Thyroid gland (tissue), 4 donors: ENCODE results near the gene XBP1. TPM values are rescaled to one million over a fixed set of nuclear protein-coding genes. Genes with fewer than 3 reads are reported as not detected.
A peak's percentile ranks its signal among the peaks of the same experiment; 100 is the strongest.

Experiments
- DNase-seq, 2 donors: peaks; one replicate each; pipeline ENCODE4 v3.0.0-alpha.2; 2019
- H3K27ac ChIP-seq, 3 donors: fragments of 200-600 bp; sonication (generic); 1 replicate in 2 of 3; 2 replicates in 1 of 3; pipeline ENCODE4 v1.5.1; 2016 to 2019; ENCODE audit warnings: mild to moderate bottlenecking in 1 of 3, moderate library complexity in 1 of 3
- H3K27me3 ChIP-seq: fragments of 200-600 bp; sonication (generic); one replicate; pipeline ENCODE4 v1.5.1; 2019
- H3K36me3 ChIP-seq, 2 donors: fragments of 200-600 bp; sonication (generic); one replicate each; pipeline ENCODE4 v1.5.1; 2016 to 2019
- H3K4me1 ChIP-seq, 2 donors: fragments of 200-600 bp; sonication (generic); one replicate each; pipeline ENCODE4 v1.5.1; 2017 to 2019
- H3K4me3 ChIP-seq, 3 donors: fragments of 200-600 bp; sonication (generic); replicated peaks in 1 of 3; 1 replicate in 2 of 3; 2 replicates in 1 of 3; pipeline ENCODE4 v1.5.1; 2016; ENCODE audit warnings: mild to moderate bottlenecking in 1 of 3
- H3K9me3 ChIP-seq: fragments of 200-600 bp; sonication (generic); one replicate; pipeline ENCODE4 v1.5.1; 2017
- POLR2A ChIP-seq, 2 donors: fragments of 450-650 bp; IDR thresholded peaks; one replicate each; pipeline ENCODE4 v1.6.1; 2017; ENCODE audit warnings: antibody characterized with exemption in 2 of 2, mild to moderate bottlenecking in 2 of 2, moderate library complexity in 1 of 2
- WGBS, 2 donors: methylation state at CpG; one replicate each; pipeline ENCODE4 v1.1.5; 2017; 5-methylcytosine and 5-hydroxymethylcytosine counted together
- intact Hi-C: fragments of 100-400 bp; cut with DNase I; formaldehyde crosslinking; loops from one replicate; pipeline ENCODE4 v1.15.1; 2023
- total RNA-seq, 4 donors: library from RNA; depleted of rRNA; stranded (reverse); fragments of >200 nt; gene quantifications; one replicate each; pipeline ENCODE4 v1.2.3, GENCODE V29; 2016
- TF ChIP-seq, protein P1 (sequence below), 6 experiments: fragments of 200-600 bp in 3 of 6; fragments of 450-650 bp in 3 of 6; sonication (generic) in 3 of 6; IDR thresholded peaks; one replicate each; pipeline ENCODE4 v1.5.1; 2016 to 2019; ENCODE audit warnings: antibody characterized with exemption in 6 of 6, mild to moderate bottlenecking in 2 of 6, inconsistent platforms in 1 of 6, moderate library complexity in 1 of 6

Gene XBP1
- total RNA-seq, 4 donors from 2014 or later, result 301 to 513 (median 421) TPM

DNA sequence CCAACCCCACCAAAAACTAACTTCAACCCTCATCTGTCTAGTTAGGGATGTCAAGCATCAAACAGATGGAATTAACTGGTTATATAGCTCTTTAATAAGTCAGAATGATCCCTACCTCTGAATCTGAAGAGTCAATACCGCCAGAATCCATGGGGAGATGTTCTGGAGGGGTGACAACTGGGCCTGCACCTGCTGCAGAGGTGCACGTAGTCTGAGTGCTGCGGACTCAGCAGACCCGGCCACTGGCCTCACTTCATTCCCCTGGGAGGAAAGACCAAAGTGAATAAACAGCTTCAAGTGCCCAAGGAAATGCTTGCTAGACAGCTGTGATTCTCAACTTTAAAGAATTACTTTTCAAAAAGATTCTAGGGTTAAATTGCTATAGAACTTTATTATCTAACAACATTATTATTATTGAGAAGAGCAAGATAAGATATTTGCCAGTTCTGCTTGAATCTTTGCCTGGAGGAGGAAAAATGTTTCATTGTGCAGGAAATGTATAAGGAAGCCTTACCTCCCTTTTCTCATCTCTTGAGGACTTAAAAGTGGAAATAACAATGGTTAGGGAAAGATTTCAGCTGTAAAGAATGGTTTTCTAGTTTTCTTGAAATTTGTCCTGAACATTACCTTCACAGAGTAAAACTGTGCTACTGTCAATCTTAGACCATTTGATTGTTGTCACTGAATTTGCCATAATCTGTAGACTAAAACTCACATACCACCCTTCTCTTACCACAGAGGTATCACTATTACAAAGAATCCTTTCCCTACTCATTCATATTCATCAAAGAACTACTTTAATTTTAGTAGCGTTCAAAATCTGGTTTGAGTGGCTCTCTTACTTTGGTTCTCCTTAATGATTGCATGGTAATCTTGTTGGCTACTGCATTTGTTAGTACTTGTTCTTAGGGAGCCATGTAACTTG lies 4.2 kb downstream of the XBP1 start:
- 71 to 72% methylated on average over 5 of the region's 5 CpGs for WGBS, 2 donors
- peaks cover 38 to 59% of the 10 kb centered on the region in 2 donors for H3K36me3 ChIP-seq

DNA sequence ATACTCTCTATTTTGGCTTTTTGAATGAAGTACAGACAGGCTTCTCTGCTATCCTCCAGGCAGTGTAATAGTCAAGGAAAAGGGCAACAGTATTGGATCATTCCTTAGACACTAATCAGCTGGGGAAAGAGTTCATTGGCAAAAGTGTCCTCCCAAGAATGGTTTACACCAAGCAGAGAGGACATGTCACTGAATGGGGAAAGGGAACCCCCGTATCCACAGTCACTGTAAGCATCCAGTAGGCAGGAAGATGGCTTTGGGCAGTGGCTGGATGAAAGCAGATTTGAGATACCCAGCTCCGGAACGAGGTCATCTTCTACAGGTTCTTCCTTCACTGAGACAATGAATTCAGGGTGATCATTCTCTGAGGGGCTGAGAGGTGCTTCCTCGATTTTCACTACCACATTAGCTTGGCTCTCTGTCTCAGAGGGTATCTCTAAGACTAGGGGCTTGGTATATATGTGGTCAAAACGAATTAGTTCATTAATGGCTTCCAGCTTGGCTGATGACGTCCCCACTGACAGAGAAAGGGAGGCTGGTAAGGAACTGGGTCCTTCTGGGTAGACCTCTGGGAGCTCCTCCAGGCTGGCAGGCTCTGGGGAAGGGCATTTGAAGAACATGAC lies 5.2 kb downstream of the XBP1 start:
- no peak overlapping the region for H3K4me3 ChIP-seq
- no peaks in the 10 kb centered on the region for H3K27me3 ChIP-seq
- no peak for DNase-seq
- peaks cover 38 to 58% of the 10 kb centered on the region in 2 donors for H3K36me3 ChIP-seq
- peaks cover 40 to 42% of the 10 kb centered on the region in 2 donors for H3K4me1 ChIP-seq
- H3K9me3 ChIP-seq, result no peaks in the 10 kb centered on the region
- TF ChIP-seq, protein P1, sequence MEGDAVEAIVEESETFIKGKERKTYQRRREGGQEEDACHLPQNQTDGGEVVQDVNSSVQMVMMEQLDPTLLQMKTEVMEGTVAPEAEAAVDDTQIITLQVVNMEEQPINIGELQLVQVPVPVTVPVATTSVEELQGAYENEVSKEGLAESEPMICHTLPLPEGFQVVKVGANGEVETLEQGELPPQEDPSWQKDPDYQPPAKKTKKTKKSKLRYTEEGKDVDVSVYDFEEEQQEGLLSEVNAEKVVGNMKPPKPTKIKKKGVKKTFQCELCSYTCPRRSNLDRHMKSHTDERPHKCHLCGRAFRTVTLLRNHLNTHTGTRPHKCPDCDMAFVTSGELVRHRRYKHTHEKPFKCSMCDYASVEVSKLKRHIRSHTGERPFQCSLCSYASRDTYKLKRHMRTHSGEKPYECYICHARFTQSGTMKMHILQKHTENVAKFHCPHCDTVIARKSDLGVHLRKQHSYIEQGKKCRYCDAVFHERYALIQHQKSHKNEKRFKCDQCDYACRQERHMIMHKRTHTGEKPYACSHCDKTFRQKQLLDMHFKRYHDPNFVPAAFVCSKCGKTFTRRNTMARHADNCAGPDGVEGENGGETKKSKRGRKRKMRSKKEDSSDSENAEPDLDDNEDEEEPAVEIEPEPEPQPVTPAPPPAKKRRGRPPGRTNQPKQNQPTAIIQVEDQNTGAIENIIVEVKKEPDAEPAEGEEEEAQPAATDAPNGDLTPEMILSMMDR (IDR thresholded peaks at IDR 0.05), result no peak
- no peak for TF ChIP-seq POLR2A (IDR thresholded peaks at IDR 0.05)
- intact Hi-C loops, result no loop called here
- H3K27ac ChIP-seq, result peak overlapping the region in 1 of 3 donors; percentile 98
- 90 to 92% methylated on average over 6 of the region's 6 CpGs for WGBS, 2 donors

More for the DNA sequence above, 4.2 kb downstream of the XBP1 start:
- H3K4me1 ChIP-seq, result peaks cover 40 to 42% of the 10 kb centered on the region in 2 donors
- no peak for DNase-seq
- intact Hi-C loops, result no loop called here
- H3K4me3 ChIP-seq, result no peak overlapping the region
- no peaks in the 10 kb centered on the region for H3K27me3 ChIP-seq
- H3K9me3 ChIP-seq, result no peaks in the 10 kb centered on the region
- peak overlapping the region in 2 of 3 donors; percentile 22 to 98 for H3K27ac ChIP-seq
- TF ChIP-seq POLR2A (IDR thresholded peaks at IDR 0.05), result no peak
- TF ChIP-seq, protein P1 (IDR thresholded peaks at IDR 0.05), result no peak

DNA sequence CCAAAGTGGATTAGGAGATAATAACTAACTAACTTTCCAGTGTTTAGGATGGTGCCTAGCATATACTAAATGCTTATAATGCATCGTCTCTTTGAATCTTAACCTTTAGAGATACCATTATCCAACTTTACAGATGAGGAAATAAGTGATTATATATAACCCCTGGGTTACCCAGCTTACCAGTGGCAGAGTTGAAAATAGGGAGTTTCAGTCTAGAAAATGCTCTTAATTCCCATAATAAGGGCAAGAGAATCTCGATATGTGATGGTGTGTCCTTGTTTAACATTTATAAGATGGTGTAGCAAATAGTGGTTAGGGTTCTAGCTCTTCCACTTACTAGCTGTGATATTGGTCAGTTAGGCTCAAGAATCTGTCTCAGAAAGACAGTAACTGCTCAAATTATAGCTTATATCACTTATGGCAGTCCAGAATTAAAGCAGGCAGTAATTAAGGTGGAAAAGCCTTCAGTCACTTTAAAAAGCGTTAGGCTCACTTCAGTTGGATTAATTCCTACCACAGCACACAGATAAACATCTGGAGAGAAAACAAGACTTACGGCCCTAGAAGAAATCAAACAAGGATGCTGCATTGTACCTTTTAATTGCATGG lies 6.3 kb downstream of the XBP1 start:
- peaks cover 38 to 53% of the 10 kb centered on the region in 2 donors for H3K36me3 ChIP-seq
- H3K4me3 ChIP-seq, result no peak overlapping the region
- intact Hi-C loops, result no loop called here
- H3K27ac ChIP-seq, result no peak overlapping the region
- peaks cover 40 to 42% of the 10 kb centered on the region in 2 donors for H3K4me1 ChIP-seq
- DNase-seq, result no peak
- WGBS, 2 donors, result 85 to 88% methylated on average over 4 of the region's 4 CpGs
- H3K9me3 ChIP-seq, result no peaks in the 10 kb centered on the region
- TF ChIP-seq, protein P1 (IDR thresholded peaks at IDR 0.05), result no peak
- no peak for TF ChIP-seq POLR2A (IDR thresholded peaks at IDR 0.05)
- no peaks in the 10 kb centered on the region for H3K27me3 ChIP-seq

DNA sequence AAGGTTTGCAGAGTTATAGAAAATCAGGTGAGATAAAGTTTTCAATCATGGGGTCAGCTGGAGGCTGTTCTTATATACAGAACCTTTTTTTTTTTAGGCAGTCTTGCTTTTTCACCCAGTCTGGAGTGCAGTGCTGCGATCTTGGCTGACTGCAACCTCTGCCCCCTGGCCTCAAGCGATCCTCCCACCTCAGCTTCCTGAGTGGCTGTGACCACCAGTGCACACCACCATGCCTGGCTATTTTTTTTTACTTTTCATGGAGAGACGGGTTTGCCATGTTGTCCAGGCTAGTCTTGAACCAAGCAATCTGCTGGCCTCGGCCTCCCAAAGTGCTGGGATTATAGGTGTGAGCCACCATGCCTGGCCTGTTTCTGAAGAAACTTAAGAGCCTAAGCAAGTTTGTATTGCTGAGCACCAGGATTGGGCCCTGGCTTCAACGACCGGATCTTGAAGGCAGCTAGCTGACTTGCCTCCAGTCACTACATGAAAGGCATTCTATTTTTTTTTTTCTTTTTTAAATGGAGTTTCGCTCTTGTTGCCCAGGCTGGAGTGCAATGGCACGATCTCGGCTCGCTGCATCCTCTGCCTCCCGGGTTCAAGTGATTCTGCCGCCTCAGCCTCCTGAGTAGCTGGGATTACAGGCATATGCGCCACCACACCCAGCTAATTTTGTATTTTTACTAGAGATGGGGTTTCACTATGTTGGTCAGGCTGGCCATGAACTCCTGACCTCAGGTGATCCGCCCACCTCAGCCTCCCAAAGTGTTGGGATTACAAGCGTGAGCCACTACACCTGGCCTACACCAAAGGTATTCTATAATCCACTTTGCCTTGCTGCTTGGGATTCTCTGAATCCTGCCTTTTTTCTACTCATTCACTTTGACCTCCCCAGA lies 7.6 kb downstream of the XBP1 start:
- H3K27me3 ChIP-seq, result no peaks in the 10 kb centered on the region
- peaks cover 38 to 42% of the 10 kb centered on the region in 2 donors for H3K36me3 ChIP-seq
- H3K9me3 ChIP-seq, result no peaks in the 10 kb centered on the region
- TF ChIP-seq POLR2A (IDR thresholded peaks at IDR 0.05), result no peak
- peaks cover 36 to 37% of the 10 kb centered on the region in 2 donors for H3K4me1 ChIP-seq
- WGBS, 2 donors, result 81 to 83% methylated on average over 15 of the region's 15 CpGs
- H3K27ac ChIP-seq, result peak overlapping the region in 1 of 3 donors; percentile 39
- intact Hi-C loops, result no loop called here
- peak; percentile 48 to 63 for DNase-seq
- no peak overlapping the region for H3K4me3 ChIP-seq
